Body of pancreas (tissue), 4 donors: Measurements from ENCODE around the gene RAD51B. TPM values are rescaled to one million over a fixed set of nuclear protein-coding genes. Genes with fewer than 3 reads are reported as not detected.
A peak's percentile ranks its signal among the peaks of the same experiment; 100 is the strongest.

Source experiments
- ATAC-seq: fragments of 150-250 bp; one replicate; pipeline ENCODE4 v1.9.1; 2016
- DNase-seq, 4 donors: peaks; one replicate each; pipeline ENCODE4 v3.0.0-alpha.2; 2019
- H3K27ac ChIP-seq, 4 donors: fragments of 200-600 bp; sonication (generic); 1 replicate in 3 of 4; 2 replicates in 1 of 4; pipeline versions ENCODE4 v1.5.1 to v1.6.1; 2016 to 2019; ENCODE audit warnings: mild to moderate bottlenecking in 1 of 4, mixed read lengths in 1 of 4, moderate library complexity in 1 of 4
- H3K27me3 ChIP-seq, 2 donors: fragments of 200-600 bp; sonication (generic); one replicate each; pipeline ENCODE4 v1.6.0; 2016; ENCODE audit warnings: mild to moderate bottlenecking in 1 of 2
- H3K36me3 ChIP-seq, 2 donors: fragments of 200-600 bp; sonication (generic); replicated peaks in 1 of 2; 2 replicates each; pipeline ENCODE4 v1.5.1; 2016; ENCODE audit warnings: low read depth in 2 of 2; ENCODE audit not compliant: insufficient read depth in 1 of 2
- H3K4me1 ChIP-seq: fragments of 200-600 bp; sonication (generic); one replicate; pipeline ENCODE4 v1.6.0; 2016
- H3K4me3 ChIP-seq, 2 donors: fragments of 200-600 bp; sonication (generic); 1 replicate in 1 of 2; 2 replicates in 1 of 2; pipeline ENCODE4 v1.5.1; 2016 to 2019
- H3K9me3 ChIP-seq, 3 donors: fragments of 200-600 bp; sonication (generic); 1 replicate in 2 of 3; 2 replicates in 1 of 3; pipeline ENCODE4 v1.5.1; 2016
- CTCF ChIP-seq, 7 experiments: fragments of 450-650 bp in 4 of 7; fragments of 200-600 bp in 3 of 7; sonication (generic) in 3 of 7; IDR thresholded peaks; one replicate each; pipeline ENCODE4 v1.5.1; 2016 to 2019; ENCODE audit warnings: antibody characterized with exemption in 7 of 7
- POLR2A ChIP-seq, 3 donors: fragments of 450-650 bp; IDR thresholded peaks; one replicate each; pipeline ENCODE4 v1.6.1; 2016; ENCODE audit warnings: antibody characterized with exemption in 3 of 3, mild to moderate bottlenecking in 2 of 3
- WGBS, 2 donors: methylation state at CpG; one replicate each; pipeline ENCODE4 v1.1.5; 2017; 5-methylcytosine and 5-hydroxymethylcytosine counted together
- intact Hi-C: fragments of 100-400 bp; cut with DNase I; formaldehyde crosslinking; loops from one replicate; pipeline ENCODE4 v1.15.1; 2023
- total RNA-seq, 2 donors: library from RNA; depleted of rRNA; stranded (reverse); fragments of >200 nt; gene quantifications; one replicate each; pipeline ENCODE4 v1.1.0, GENCODE V29; 2016

RAD51B gene
- total RNA-seq, 2 donors from 2014 or later = 12.2 to 29.6 TPM

GRCh38 chr14:68708343-68708742, 888.8 kb downstream of the RAD51B start:
- peaks cover 18% of the 10 kb centered on the region for H3K4me1 ChIP-seq
- no peak for ATAC-seq
- TF ChIP-seq POLR2A (IDR thresholded peaks at IDR 0.05) = no peak
- no peak for TF ChIP-seq CTCF (IDR thresholded peaks at IDR 0.05)
- H3K27ac ChIP-seq = no peak overlapping the region
- DNase-seq = no peak
- no peaks in the 10 kb centered on the region for H3K36me3 ChIP-seq
- WGBS, 2 donors = 72 to 80% methylated on average over 5 of the region's 5 CpGs
- H3K4me3 ChIP-seq = no peak overlapping the region
- H3K27me3 ChIP-seq = no peaks in the 10 kb centered on the region
- no peaks in the 10 kb centered on the region for H3K9me3 ChIP-seq
- intact Hi-C loops = no loop called here

GRCh38 chr14:68709007-68709406, 889.4 kb downstream of the RAD51B start:
- Histone ChIP-seq H3K4me1 (peaks cover 18% of the 10 kb centered on the region), H3K27ac (no peak overlapping the region), H3K36me3 (no peaks in the 10 kb centered on the region), H3K9me3 (no peaks in the 10 kb centered on the region), H3K27me3 (no peaks in the 10 kb centered on the region), H3K4me3 (no peak overlapping the region)
- intact Hi-C loops = no loop called here
- peak in 3 of 4 donors; percentile 33 to 42 (median 36) for DNase-seq
- 58% methylated on average over 2 of the region's 2 CpGs for WGBS, 2 donors
- TF ChIP-seq CTCF (IDR thresholded peaks at IDR 0.05) (no peak), POLR2A (IDR thresholded peaks at IDR 0.05) (no peak)
- ATAC-seq = peak; percentile 81

- H3K4me3 ChIP-seq = no peak overlapping the region
- intact Hi-C loops = no loop called here
- no peak for DNase-seq
- peaks cover 18% of the 10 kb centered on the region for H3K4me1 ChIP-seq
- H3K27ac ChIP-seq = no peak overlapping the region
- H3K27me3 ChIP-seq = no peaks in the 10 kb centered on the region
- H3K36me3 ChIP-seq = no peaks in the 10 kb centered on the region
- no peaks in the 10 kb centered on the region for H3K9me3 ChIP-seq
- TF ChIP-seq CTCF (IDR thresholded peaks at IDR 0.05) = no peak
- TF ChIP-seq POLR2A (IDR thresholded peaks at IDR 0.05) = no peak
- ATAC-seq = no peak
- 93 to 95% methylated on average over 6 of the region's 6 CpGs for WGBS, 2 donors
These were observed 891.2 kb downstream of the RAD51B start for GRCh38 chr14:68710776-68711175.

- Histone ChIP-seq H3K9me3 (no peaks in the 10 kb centered on the region), H3K4me1 (peaks cover 18% of the 10 kb centered on the region), H3K4me3 (no peak overlapping the region), H3K27ac (no peak overlapping the region), H3K27me3 (no peaks in the 10 kb centered on the region), H3K36me3 (no peaks in the 10 kb centered on the region)
- TF ChIP-seq POLR2A (IDR thresholded peaks at IDR 0.05) (no peak), CTCF (IDR thresholded peaks at IDR 0.05) (no peak)
- WGBS, 2 donors = 84 to 88% methylated on average over 9 of the region's 9 CpGs
- ATAC-seq (no peak), DNase-seq (no peak)
- intact Hi-C loops = no loop called here
These were observed 892.2 kb downstream of the RAD51B start for GRCh38 chr14:68711561-68712309.
